SJSA1 (cell line): Measurements from ENCODE around the gene ANKRD12. TPM values are rescaled to one million over a fixed set of nuclear protein-coding genes. Genes with fewer than 3 reads are reported as not detected.

Source experiments
- DNase-seq, 2 experiments: peaks; one replicate each; pipeline ENCODE4 v3.0.0-alpha.2; 2015 to 2020; ENCODE audit warnings: low spot score in 2 of 2, low read depth in 1 of 2
- H3K27ac ChIP-seq: fragments of 250-450 bp; sonication (Bioruptor Pico); 2 replicates; pipeline ENCODE4 v1.5.1; 2020; ENCODE audit warnings: mild to moderate bottlenecking, moderate library complexity
- H3K27me3 ChIP-seq: fragments of 250-450 bp; sonication (Bioruptor Pico); replicated peaks from 2 replicates; pipeline ENCODE4 v1.5.1; 2020; ENCODE audit warnings: mild to moderate bottlenecking, moderate library complexity
- H3K36me3 ChIP-seq: fragments of 250-450 bp; sonication (Bioruptor Pico); 2 replicates; pipeline ENCODE4 v1.5.1; 2020; ENCODE audit warnings: mild to moderate bottlenecking
- H3K4me1 ChIP-seq: fragments of 250-450 bp; sonication (Bioruptor Pico); replicated peaks from 2 replicates; pipeline ENCODE4 v1.6.1; 2021; ENCODE audit warnings: mild to moderate bottlenecking
- H3K4me3 ChIP-seq: fragments of 250-450 bp; sonication (Bioruptor Pico); 2 replicates; pipeline ENCODE4 v1.5.1; 2020; ENCODE audit warnings: mild to moderate bottlenecking
- H3K9me3 ChIP-seq: fragments of 250-450 bp; sonication (Bioruptor Pico); replicated peaks from 2 replicates; pipeline ENCODE4 v1.5.1; 2020; ENCODE audit warnings: mild to moderate bottlenecking
- total RNA-seq: library from RNA; depleted of rRNA; stranded (reverse); fragments of >200 nt; shearing (Covaris generic); gene quantifications from 2 replicates; pipeline ENCODE4 v1.2.3, GENCODE V29; 2014

Gene ANKRD12
- total RNA-seq, 1 experiment from 2014 or later = 38.8 TPM

- Histone ChIP-seq H3K4me3 (no peak overlapping the region), H3K36me3 (peaks cover 49% of the 10 kb centered on the region), H3K27ac (no peak overlapping the region), H3K27me3 (no peaks in the 10 kb centered on the region), H3K4me1 (no peaks in the 10 kb centered on the region), H3K9me3 (no peaks in the 10 kb centered on the region)
- DNase-seq = no peak
Observed at GRCh38 chr18:9221661-9222060, 85.1 kb downstream of the ANKRD12 start.

- H3K4me3 ChIP-seq = no peak overlapping the region
- no peak for DNase-seq
- no peaks in the 10 kb centered on the region for H3K4me1 ChIP-seq
- no peak overlapping the region for H3K27ac ChIP-seq
- no peaks in the 10 kb centered on the region for H3K27me3 ChIP-seq
- H3K36me3 ChIP-seq = peaks cover 43% of the 10 kb centered on the region
- H3K9me3 ChIP-seq = no peaks in the 10 kb centered on the region
Observed at GRCh38 chr18:9223356-9223755, 86.8 kb downstream of the ANKRD12 start.

- H3K27ac ChIP-seq = no peak overlapping the region
- DNase-seq = no peak
Observed at GRCh38 chr18:9226463-9226862, 89.9 kb downstream of the ANKRD12 start.

DNA sequence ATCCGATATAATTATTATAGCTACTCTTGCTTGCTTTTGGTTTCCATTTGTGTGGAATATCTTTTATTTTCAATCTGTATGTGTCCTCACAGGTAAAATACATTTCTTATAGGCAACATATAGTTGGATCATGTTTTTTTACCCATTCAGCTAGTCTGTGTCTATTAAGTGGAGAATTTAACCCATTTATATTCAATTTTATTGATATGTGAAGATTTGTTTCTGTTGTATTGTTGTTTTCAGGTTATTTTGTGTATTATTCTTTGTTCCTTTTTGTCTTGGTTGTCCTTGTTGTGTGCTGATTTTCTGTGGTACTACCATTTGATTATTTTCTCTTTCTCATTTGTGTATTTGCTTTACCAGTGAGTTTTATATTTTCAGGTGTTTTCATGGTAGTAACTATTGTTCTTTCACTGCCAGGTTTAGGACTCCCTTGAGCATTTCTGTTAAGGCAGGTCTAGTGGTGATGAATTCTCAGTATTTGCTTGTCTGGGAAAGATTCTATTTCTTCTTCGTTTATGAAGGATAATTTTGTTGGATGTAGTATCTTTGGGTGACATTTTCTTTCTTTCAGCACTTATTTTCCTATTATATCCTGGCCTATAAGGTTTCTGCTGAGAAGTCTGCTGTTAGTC lies 95.4 kb downstream of the ANKRD12 start:
- H3K9me3 ChIP-seq = peaks cover 2% of the 10 kb centered on the region; the same call in 1 of the 2 replicates
- H3K36me3 ChIP-seq = peaks cover 32% of the 10 kb centered on the region
- H3K27me3 ChIP-seq = no peaks in the 10 kb centered on the region
- no peak overlapping the region for H3K4me3 ChIP-seq
- no peak overlapping the region for H3K27ac ChIP-seq
- no peaks in the 10 kb centered on the region for H3K4me1 ChIP-seq
- DNase-seq = no peak

More at GRCh38 chr18:9226463-9226862, 89.9 kb downstream of the ANKRD12 start:
- Histone ChIP-seq H3K9me3 (peaks cover 2% of the 10 kb centered on the region; the same call in 1 of the 2 replicates), H3K27me3 (no peaks in the 10 kb centered on the region), H3K36me3 (peaks cover 30% of the 10 kb centered on the region), H3K4me1 (no peaks in the 10 kb centered on the region), H3K4me3 (no peak overlapping the region)

DNA sequence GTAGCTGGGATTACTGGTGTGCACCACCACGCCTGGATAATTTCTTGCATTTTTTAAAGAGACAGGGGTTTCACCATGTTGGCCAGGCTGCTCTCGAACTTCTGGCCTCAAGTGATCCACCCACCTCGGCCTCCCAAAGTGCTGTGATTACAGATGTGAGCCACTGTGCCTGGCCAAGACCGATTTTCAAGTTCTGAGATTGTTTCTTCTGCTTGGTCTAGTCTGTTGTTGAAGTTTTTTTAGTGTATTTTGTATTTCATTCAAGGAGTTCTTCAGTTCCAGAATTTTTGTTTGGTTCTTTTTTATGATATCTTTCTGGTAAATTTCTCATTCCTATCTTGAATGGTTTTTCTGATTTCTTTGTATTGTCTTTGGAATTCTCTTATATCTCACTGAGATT lies 96.4 kb downstream of the ANKRD12 start:
- no peak overlapping the region for H3K27ac ChIP-seq
- DNase-seq = no peak

DNA sequence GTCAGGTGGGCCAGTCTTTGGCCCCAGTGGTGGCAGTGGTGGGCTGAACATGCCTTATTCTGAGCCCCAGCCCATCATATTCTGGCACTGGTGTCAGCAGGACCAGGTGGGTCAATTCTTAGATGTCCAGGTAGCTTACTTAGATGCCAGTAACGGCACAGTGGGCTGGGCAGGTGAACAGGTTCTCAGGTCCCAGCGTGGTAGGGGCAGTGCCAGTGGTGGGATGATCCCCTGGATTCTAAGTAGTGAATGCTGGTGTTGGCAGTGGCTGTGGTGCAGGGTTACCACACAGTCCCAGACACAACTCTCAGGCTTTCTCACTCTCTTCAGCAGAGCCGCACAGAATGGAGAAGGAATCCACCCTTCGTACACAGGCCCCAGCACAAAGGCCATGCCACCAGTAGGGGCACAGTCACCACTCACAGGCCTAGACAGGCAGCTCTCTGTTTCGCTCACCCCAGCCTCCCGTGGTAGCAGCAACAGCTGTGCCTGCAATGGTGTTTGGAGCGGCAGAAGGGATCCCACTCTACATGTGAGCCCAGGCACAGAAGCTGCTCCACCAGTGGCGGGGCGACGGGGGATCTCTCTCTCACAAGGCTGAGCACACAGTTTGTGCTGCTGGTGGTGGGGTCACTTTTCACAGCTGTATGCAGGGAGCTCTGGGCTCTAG lies 97.3 kb downstream of the ANKRD12 start:
- Histone ChIP-seq H3K27me3 (no peaks in the 10 kb centered on the region), H3K36me3 (peaks cover 30% of the 10 kb centered on the region), H3K27ac (no peak overlapping the region), H3K4me3 (no peak overlapping the region), H3K9me3 (peaks cover 2% of the 10 kb centered on the region; the same call in 1 of the 2 replicates), H3K4me1 (no peaks in the 10 kb centered on the region)
- DNase-seq = no peak

More for the DNA sequence above, 96.4 kb downstream of the ANKRD12 start:
- Histone ChIP-seq H3K36me3 (peaks cover 29% of the 10 kb centered on the region), H3K27me3 (no peaks in the 10 kb centered on the region), H3K9me3 (peaks cover 2% of the 10 kb centered on the region; the same call in 1 of the 2 replicates), H3K4me1 (no peaks in the 10 kb centered on the region), H3K4me3 (no peak overlapping the region)

GRCh38 chr18:9234528-9234927 lies 97.9 kb downstream of the ANKRD12 start:
- H3K27me3 ChIP-seq = no peaks in the 10 kb centered on the region
- H3K4me1 ChIP-seq = no peaks in the 10 kb centered on the region
- peaks cover 30% of the 10 kb centered on the region for H3K36me3 ChIP-seq
- no peak overlapping the region for H3K27ac ChIP-seq
- no peak for DNase-seq
- peaks cover 2% of the 10 kb centered on the region; the same call in 1 of the 2 replicates for H3K9me3 ChIP-seq
- H3K4me3 ChIP-seq = no peak overlapping the region

- H3K27ac ChIP-seq = no peak overlapping the region
- DNase-seq = no peak
- H3K9me3 ChIP-seq = no peaks in the 10 kb centered on the region
- H3K27me3 ChIP-seq = no peaks in the 10 kb centered on the region
- no peaks in the 10 kb centered on the region for H3K4me1 ChIP-seq
- H3K4me3 ChIP-seq = no peak overlapping the region
- H3K36me3 ChIP-seq = peaks cover 28% of the 10 kb centered on the region
Observed at GRCh38 chr18:9237981-9238380, 101.4 kb downstream of the ANKRD12 start.

DNA sequence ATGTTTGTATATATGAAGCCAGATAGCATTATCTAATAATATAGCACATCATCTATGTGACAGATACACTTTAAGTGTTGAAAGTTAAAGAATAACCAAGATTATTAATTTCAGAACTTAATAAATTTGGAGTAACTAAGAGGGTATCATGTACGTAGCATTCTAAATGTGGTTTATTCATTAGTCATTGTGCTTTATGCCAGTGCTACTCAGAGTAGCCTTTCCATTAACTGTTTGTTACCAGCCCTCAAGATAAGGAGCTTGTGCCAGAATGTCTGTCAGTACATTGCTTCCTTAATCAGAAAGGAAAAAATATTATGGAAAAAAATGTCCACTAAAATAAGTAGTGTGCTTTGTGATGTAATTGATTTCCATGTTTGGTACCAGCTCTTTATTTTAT lies 103.1 kb downstream of the ANKRD12 start:
- no peaks in the 10 kb centered on the region for H3K27me3 ChIP-seq
- H3K4me1 ChIP-seq = no peaks in the 10 kb centered on the region
- no peak for DNase-seq
- H3K4me3 ChIP-seq = no peak overlapping the region
- no peaks in the 10 kb centered on the region for H3K9me3 ChIP-seq
- peaks cover 18% of the 10 kb centered on the region for H3K36me3 ChIP-seq
- no peak overlapping the region for H3K27ac ChIP-seq

DNA sequence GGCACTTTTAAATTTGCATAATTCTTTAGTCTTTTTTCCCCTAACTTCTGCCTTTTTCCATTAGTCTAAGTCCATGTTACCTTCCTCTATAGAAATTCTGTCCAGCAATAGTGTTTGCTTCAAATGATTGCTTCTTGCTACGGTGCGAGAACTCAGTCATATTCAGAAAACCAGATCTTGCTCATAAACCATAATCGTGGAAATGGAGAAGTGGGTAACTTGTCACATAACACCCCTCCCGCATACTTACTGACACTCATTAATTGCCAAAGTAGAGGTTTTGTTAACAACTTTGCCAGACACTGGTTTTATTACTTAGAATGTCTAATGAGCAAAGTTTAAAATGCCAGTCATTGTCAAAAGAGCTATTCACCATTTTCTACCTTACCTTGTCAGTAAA lies 103.7 kb downstream of the ANKRD12 start:
- no peaks in the 10 kb centered on the region for H3K4me1 ChIP-seq
- no peak overlapping the region for H3K4me3 ChIP-seq
- H3K27me3 ChIP-seq = no peaks in the 10 kb centered on the region
- no peak overlapping the region for H3K27ac ChIP-seq
- H3K36me3 ChIP-seq = peaks cover 18% of the 10 kb centered on the region
- no peaks in the 10 kb centered on the region for H3K9me3 ChIP-seq
- no peak for DNase-seq

GRCh38 chr18:9243029-9243428 lies 106.4 kb downstream of the ANKRD12 start:
- Histone ChIP-seq H3K27me3 (no peaks in the 10 kb centered on the region), H3K4me1 (no peaks in the 10 kb centered on the region), H3K9me3 (no peaks in the 10 kb centered on the region), H3K27ac (no peak overlapping the region), H3K4me3 (no peak overlapping the region), H3K36me3 (peaks cover 9% of the 10 kb centered on the region)
- no peak for DNase-seq

GRCh38 chr18:9244376-9244775 lies 107.8 kb downstream of the ANKRD12 start:
- no peak for DNase-seq
- H3K9me3 ChIP-seq = no peaks in the 10 kb centered on the region
- no peaks in the 10 kb centered on the region; the same call in 1 of the 2 replicates for H3K4me1 ChIP-seq

GRCh38 chr18:9248661-9249060 lies 112.1 kb downstream of the ANKRD12 start:
- Histone ChIP-seq H3K27ac (no peak overlapping the region), H3K27me3 (no peaks in the 10 kb centered on the region), H3K4me3 (no peak overlapping the region), H3K9me3 (no peaks in the 10 kb centered on the region), H3K4me1 (no peaks in the 10 kb centered on the region; the same call in 1 of the 2 replicates), H3K36me3 (peaks cover 6% of the 10 kb centered on the region)
- no peak for DNase-seq

More at GRCh38 chr18:9244376-9244775, 107.8 kb downstream of the ANKRD12 start:
- Histone ChIP-seq H3K27me3 (no peaks in the 10 kb centered on the region), H3K4me3 (no peak overlapping the region), H3K36me3 (peaks cover 6% of the 10 kb centered on the region; the same call in 1 of the 2 replicates), H3K27ac (no peak overlapping the region)

- DNase-seq = no peak
- Histone ChIP-seq H3K27me3 (no peaks in the 10 kb centered on the region), H3K9me3 (no peaks in the 10 kb centered on the region), H3K4me3 (no peak overlapping the region), H3K36me3 (peaks cover 12% of the 10 kb centered on the region), H3K27ac (no peak overlapping the region), H3K4me1 (no peaks in the 10 kb centered on the region; the same call in 1 of the 2 replicates)
Observed at GRCh38 chr18:9249254-9249653, 112.7 kb downstream of the ANKRD12 start.
